ENCODE data around the gene NT5C1B. TPM values are rescaled to one million over a fixed set of nuclear protein-coding genes. Genes with fewer than 3 reads are reported as not detected.

The NT5C1B gene
- total and polyA plus RNA-seq, 10 of the 15 experiments (the other 5 are each of a cell fraction or from before 2014, with no cell fraction given) = 0.40 to 0.44 TPM; not detected in 8

- POLR2A ChIA-PET = interaction anchor here (0.7 kb wide), 1 partner anchor 70 kb away, joined by 3 read pairs; no protein-coding TSS in a partner anchor
- Histone ChIP-seq H2AFZ (ENCODE audit: control insufficient read depth, low read depth, low read length) (no peak overlapping the region), H3K4me3 (no peak overlapping the region), H3K9ac (ENCODE audit: control insufficient read depth, insufficient read depth, low read length) (no peak overlapping the region), H3K36me3 (ENCODE audit: control insufficient read depth in 2 of 2, insufficient read depth in 2 of 2, low read length in 1 of 2) (no peaks in the 10 kb centered on the region), H3K27me3 (replicated peaks in 1 of 2; ENCODE audit: control insufficient read depth in 2 of 2, insufficient read depth in 2 of 2, low read length in 1 of 2) (no peaks in the 10 kb centered on the region), H3K9me3 (replicated peaks; ENCODE audit: control insufficient read depth, insufficient read depth, low read length) (no peaks in the 10 kb centered on the region), H3K27ac (ENCODE audit: control insufficient read depth, insufficient read depth) (no peak overlapping the region), H4K20me1 (ENCODE audit: control insufficient read depth, insufficient read depth) (no peaks in the 10 kb centered on the region), H3K4me1 (ENCODE audit: control insufficient read depth, insufficient read depth, low read length) (no peaks in the 10 kb centered on the region), H3K79me2 (ENCODE audit: control insufficient read depth, insufficient read depth, low read length) (no peaks in the 10 kb centered on the region), H3K4me2 (ENCODE audit: control insufficient read depth, insufficient read depth) (no peak overlapping the region)
- no TSS peak for BruUV-seq (replicated peaks)
- SMC1A ChIA-PET (ENCODE audit: uncharacterized antibody, unreplicated experiment) = interaction anchor here (1.2 kb wide), 1 partner anchor 12 kb away, joined by 3 read pairs; no protein-coding TSS in a partner anchor
- in situ Hi-C loops (cut with MboI) = no loop called here
- FAIRE-seq (no peak), ATAC-seq (no peak), DNase-seq (ENCODE audit: low read depth, low spot score) (no peak)
- CTCF ChIA-PET = no interaction called here
- intact Hi-C loops (cut with micrococcal nuclease; ENCODE audit: unreplicated experiment) = no loop called here
- WGBS (ENCODE audit: insufficient coverage, insufficient replicate concordance, low lambda C conversion rate, missing lambda C conversion rate) = 4% methylated on average over 4 of the region's 4 CpGs
- RAD21 ChIA-PET (ENCODE audit: unreplicated experiment) = interaction anchor here (0.7 kb wide), 1 partner anchor 172 kb away, joined by 3 read pairs; no protein-coding TSS in a partner anchor
- TF ChIP-seq E2F8 (IDR thresholded peaks at IDR 0.05; ENCODE audit: low read depth, partially characterized antibody) (no peak), CBFB (IDR thresholded peaks at IDR 0.05; ENCODE audit: low read depth) (no peak), E2F4 (IDR thresholded peaks at IDR 0.05; ENCODE audit: low read depth, low read length) (no peak), IKZF1 (conservative IDR thresholded peaks at IDR 0.05) (no peak), ZNF384 (IDR thresholded peaks at IDR 0.05; ENCODE audit: borderline replicate concordance, low read depth, low read length) (no peak), STAT3 (IDR thresholded peaks at IDR 0.05; ENCODE audit: low read depth, low read length) (no peak), ZSCAN29 (IDR thresholded peaks at IDR 0.05) (no peak), HSF1 (IDR thresholded peaks at IDR 0.05; ENCODE audit: low read depth, low read length) (no peak), NR2F1 (conservative IDR thresholded peaks at IDR 0.05) (no peak), SP1 (IDR thresholded peaks at IDR 0.05; ENCODE audit: low read depth, low read length) (no peak), ZBTB11 (CRISPR knock-in tag; IDR thresholded peaks at IDR 0.05) (no peak), EP300 (IDR thresholded peaks at IDR 0.05; ENCODE audit: borderline replicate concordance in 1 of 2, control insufficient read depth in 1 of 2, low read depth in 2 of 2, low read length in 2 of 2) (no peak), FOXM1 (IDR thresholded peaks at IDR 0.05; ENCODE audit: low read depth, low read length) (no peak)
Observed at GRCh38 chr2:18514526-18515461, 74.6 kb downstream of the NT5C1B start.

Measured in GM12878 (cell line).